ENCODE results near the gene EPHA7.

Gene EPHA7

DNA sequence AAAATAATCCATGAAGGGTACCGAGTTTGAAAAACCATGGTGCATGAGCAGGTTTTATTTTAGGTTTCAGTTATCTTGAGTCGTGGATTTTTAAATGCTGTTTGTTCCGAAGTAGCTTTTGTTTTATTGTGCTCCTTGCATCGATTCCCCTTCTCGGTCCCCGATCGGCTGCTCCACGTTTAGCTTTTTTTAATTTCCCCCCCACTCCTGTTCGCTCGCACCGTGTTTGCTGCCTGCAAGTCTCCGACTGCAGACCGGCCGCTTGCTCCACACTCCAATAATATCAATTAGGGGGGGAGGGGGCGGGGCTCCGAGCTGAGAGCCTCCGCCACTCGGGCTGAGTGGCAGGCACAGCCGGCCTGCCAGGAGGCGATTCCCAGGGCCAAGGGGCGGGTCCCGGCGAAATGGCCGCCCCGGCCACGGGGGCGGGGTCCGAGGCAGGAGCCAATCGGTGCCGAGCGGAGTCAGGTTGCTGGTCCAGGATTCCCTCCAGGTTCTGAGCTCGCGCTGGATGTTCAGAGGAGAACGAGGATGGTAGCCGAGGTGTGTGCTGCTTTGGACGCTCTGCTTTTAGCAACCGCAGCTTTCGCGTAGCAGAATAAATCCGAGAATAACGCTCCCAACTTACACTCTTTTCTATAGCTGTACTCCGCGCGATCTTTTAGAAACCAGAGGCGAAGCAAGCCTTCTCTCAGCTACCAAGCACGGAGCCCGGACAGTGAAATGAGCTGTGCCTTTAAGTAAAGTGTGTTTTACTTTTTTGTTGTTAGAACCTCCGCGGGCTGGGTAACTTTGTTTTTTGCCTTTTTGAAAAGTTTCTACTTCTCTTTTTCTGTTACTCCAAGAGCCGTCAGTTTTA lies at the start of gene EPHA7:
EPHA7 (minus strand) TSS at position 256 of the 859 bp plus-strand sequence; CDS start at position 38, 218 bp downstream.
- ATAC-seq (peak; percentile 81), DNase-seq (peak; percentile 58)

DNA sequence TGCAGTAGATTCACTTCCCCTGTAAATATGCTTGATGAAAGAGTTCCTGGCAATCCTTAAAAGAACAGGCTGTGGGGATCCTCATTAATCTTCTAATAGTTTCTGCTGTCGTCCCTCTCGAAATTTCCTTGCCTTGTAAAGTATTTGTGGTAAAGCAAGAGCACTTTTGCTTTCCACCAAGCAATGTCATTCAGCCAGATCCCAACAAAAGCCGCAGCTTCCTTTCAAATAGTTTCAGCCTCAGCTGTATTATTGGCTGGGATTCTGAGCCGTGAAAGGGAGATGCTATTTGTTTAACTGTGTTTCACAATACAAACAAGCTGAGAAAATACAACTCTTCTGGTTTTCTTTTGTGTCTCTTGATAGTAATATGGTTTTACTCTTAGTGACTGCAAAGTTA lies 48.9 kb upstream of the EPHA7 start:
- ATAC-seq (no peak), DNase-seq (no peak)

DNA sequence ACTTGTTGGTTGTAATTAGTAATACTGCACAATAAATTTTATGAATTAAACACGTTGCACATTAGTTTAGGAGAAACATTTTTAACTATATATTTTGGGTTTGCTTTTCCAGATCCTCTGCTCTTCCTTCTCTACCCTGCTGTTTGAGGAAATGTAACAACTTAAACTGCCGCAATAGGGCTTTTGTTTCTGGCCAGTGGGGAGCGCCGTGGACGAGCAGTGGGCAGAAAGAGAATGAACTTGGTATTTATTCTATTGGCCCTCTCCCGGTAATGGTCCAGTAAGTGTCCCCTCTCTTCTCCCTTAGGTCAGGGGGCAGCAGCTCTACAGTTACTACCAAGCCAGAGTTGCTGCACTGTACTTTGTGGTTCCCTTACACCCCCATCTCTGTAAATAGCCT lies 35.2 kb upstream of the EPHA7 start:
- no peak for DNase-seq
- no peak for ATAC-seq

DNA sequence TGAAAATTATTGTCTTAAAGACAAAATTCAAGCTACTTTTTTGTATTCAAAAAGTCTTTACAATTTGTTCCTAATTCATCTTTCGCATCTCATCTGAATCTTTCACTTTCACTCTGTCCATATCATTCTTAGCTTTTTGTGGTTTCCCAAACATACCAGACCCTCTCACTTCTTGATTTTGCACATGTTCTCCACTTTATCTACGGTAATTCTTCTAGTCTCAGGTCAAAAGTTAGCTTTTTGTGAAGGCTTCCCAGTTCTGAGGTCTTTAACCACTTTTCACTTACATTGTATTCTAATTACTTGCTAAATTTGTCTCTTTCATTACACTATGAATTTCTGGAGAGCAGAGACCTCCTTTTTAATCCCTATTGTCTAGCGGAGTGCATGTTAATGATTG lies 34.6 kb upstream of the EPHA7 start:
- ATAC-seq: no peak

DNA sequence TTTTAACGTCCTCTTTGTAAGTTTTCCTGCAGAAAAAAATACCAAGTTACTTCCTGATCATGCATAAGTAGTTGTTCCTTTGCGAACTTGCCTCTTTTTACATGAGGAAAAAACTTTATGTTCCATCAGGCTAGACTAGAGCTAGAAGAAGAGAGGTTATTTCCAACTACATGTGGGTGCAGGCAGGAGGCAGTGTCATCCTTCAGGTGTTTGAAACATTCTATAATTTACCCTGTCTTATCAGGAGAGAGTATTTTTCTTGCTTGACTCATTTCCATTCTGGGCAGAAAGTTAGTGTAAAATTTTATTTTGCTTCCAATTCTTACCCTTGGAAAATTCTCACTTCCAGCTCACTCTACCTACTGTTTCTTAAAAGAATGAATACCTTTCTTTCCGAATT lies 28.5 kb upstream of the EPHA7 start:
- DNase-seq (no peak), ATAC-seq (no peak)

More for the DNA sequence above, 34.6 kb upstream of the EPHA7 start:
- no peak for DNase-seq

DNA sequence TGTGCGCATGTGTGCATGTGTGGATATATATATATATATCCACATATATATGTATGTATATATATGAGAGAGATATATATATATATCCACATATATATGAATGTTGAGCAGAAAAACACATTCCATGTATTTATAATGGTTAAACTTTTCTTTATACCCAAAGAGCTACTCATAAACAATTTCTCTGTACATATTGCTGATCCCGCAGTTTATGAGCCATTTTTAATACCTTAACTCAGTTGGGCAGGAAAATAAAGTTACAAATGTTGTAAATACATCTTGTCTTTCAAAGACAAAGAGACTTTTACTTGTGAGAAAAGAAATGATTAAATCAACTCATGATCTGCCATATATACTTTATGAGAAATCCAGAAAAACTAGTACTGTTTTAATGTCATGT lies 18.1 kb upstream of the EPHA7 start:
- DNase-seq (no peak), ATAC-seq (no peak)

DNA sequence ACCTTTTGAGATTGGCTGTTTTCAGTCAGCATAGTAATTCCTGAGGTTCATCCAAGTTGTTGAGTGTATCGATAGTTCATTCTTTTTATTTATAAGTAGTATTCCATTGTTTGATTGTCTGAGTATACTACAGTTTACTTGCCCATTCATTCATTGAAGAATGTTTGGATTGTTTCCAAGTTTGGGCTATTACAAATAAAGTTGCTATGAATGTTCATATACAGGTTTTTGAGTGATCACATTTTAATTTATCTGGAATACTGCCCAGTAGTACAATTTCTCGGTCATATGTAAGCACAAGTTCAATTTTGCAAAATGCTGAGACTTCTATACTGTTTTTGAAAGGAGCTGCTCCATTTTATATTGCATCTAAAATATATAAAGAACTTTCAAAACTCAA lies 14.2 kb upstream of the EPHA7 start:
- DNase-seq: no peak

DNA sequence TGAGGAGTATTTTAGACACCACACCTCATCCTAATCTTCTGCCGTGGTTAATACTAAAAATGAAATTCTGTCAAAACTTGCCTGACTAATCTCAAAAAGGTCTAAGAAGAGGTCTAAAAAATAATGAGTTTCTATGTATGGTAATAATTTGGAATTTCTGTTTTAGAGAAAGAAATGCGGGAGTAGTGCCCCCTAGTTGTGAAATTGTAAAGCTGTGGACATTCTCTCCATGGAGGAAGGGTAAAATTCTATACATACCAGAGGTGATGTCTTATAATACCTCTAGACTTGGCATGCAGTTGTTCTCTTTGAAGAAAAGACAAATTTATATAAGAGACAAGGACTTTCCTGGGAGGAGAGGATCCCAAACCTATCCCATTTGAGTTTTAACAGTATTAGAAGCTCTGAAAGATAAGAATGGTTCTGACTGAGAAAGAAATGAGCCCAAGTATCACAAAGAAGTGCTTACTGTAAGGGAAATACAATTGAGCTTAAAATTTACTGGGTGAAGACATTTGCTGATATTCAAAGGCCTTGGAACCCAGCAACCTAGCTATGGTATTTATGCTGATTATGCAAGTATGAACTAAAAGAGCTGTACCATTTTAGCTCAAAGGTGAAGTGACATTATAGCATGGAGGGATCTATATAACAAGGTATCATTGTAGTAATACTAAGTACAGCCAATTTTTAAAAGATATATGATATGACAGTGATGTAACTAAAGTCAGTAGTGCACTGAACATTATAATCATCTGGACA lies 5.1 kb upstream of the EPHA7 start:
- ATAC-seq (no peak), DNase-seq (no peak)

More for the DNA sequence above, 14.2 kb upstream of the EPHA7 start:
- ATAC-seq: no peak

DNA sequence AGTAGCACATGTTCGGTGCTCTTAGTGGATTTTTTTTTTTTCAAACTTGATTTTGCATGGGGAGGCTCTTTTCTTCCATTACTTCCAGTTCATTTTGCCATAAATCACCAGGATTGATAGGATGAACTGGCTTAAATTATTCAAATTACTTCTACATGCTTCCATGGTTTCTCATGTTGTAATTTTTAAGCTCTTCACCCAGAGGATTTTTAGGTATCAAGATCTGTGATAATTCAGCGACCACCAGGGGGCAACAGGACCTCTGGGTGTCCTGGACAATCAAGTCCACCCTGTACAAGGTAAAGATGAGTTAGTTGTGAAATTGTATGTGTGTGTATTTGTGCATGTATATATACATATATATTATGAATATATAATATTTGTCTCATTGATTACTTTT lies 4.2 kb upstream of the EPHA7 start:
- ATAC-seq: no peak
- DNase-seq: peak; percentile 33

DNA sequence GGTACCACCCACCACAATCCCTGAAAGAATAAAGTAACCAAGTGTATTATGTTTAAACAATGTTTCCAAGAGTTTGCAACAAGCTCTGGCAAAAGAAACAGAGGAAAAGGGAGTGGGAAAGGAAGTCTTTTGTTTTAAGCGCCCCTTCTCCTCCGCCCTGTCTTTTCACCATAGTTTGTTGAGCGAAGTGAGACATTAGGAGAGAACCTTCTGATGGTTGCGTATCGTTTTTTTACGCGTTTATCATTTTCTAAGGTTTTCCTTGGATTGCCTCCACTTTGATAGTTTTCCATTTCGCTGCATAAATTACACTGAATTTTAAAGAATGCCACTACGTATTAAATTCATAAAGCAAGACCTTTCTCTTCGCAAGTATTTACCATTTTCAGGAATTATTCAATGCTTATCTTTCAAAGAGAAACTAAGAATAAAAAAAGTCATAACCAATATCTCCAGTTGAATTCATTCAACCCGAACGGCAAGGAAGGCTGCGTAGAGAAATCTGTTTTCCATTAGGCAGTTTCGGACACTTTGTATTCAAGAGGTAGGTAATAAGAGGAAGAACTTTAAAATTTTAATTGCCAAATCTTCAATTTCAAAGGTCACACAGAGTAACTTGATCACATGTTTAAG lies 920 bp upstream of the EPHA7 start:
- DNase-seq (no peak), ATAC-seq (no peak)

DNA sequence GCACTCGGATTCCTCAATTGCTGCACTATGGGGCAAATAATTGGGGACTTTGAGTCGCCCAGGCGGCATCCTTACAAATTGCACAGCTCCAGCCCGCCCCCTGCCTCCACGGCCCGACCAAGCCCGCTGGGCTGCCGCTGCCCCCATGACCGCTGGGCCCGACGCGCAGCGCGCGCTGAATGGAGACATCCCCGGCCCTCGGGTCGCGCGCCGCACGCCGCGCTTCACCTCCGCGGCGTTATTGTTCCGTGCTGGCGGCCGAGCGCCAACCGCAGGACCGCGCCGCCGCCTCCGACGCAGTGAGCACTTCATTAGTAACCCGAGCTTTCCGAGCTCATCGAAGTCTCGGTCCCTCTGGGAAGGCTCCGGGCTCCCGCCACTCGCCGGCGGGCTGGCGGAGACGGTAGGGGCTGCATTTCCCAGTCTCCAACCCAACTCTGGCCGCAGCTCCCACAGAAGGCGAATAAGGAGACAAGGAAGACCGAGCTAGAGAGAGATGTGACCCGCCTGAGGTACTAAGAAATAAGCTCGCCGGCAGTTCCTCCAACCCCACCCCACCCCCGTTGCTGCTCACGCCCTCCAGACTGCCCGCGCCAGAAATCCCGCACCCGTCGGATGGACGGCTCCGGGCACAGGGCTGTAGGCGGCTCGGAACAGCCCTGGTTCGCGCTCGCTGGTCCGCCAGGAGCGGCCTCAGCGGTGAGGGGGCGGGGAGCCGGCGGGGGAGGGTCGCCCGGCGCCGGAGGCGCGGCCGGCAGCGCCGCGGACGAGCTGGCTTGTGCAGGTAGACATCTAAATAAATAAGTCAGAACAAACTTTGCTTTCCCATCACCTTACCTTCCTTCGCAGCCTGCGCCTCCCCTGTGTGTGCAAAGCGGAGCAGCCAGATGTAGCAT lies 703 bp downstream of the EPHA7 start:
- ATAC-seq (no peak), DNase-seq (peak; percentile 5)

DNA sequence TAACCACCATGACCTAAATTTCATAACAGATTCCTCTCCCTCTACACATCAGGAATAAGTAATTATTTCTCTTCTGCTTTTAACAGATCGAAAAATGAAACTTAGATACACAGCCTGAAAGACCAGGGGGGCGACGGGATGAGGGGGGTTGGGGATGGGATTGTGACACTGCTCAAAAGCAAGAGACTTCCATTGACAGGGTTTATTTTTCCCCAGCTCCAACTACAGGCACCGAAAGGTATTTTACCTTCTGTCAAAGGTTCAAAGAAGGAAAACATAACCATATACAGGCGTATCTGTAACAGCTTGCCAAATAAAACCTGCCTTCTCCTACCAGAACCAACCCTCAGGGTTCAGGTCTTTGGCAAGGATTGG lies 1.3 kb downstream of the EPHA7 start:
- ATAC-seq: no peak
- DNase-seq: no peak

DNA sequence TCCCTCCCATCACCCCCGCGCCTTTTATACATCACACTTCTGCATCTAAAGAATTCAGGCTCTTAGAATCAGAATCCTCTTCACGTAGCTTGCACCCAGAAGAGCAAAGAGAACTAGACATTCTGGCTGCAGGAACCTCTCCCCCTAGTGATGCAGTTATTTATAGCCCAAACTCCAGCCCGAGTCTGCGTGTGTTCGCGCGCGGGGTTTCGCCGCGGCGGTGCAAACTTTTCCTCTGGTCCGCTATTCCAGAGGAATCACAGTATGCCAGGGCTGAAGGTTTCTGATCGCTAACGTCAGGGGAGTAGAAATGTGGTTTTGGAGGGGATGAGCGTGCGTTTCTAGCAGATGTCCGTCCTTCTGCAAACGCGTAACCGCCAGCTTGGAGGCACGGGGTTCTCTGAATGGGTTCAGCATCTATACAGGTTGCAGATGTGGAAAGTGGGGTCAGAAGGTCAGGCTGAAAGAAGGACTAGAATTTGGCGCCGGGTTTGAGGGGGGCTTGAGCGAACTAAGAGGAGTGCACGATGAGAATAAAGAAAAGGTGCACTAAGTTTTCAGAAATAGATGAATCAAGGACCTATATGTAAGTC lies 1.8 kb downstream of the EPHA7 start:
- no peak for ATAC-seq

DNA sequence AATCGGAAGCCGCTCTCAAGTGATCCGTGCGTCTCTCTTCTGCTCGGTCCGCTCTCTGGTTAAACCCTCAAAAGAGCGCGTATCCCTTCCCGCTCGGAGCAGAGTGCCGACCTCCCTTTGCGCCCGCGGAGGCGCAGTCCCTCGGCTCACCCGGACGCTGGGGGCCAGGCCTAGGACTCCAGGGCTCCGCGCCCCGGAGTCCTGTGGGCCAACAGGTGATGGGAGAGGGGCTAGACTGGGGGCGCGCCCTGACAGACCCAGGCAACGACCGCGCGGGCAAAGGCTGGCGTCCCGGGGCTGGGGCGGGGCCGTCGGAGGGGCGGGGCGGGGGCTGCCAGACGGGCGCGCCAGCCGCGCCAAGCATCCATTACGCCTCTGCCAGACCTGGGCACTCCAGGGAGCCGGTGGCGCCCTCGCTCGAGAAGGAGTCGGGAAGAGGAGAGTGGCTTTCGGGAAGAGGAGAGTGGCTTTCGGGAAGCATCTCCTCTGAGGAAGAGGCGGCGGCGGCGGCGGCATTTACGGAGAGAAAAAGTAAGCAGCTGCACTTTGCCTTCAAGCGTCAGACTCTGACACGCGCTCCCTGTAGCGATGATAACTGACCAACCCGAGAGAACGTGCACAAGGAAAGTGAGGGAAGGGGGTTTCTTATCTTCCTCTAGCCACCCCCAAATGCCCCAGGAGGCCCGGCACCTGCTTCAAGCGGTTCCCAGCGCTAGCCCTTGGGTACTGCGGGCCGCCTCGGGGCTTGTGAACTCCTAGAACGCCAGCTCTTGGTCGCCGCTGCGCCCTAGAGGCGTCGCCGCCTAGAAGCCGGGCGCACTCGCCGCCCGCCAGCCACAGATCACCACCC lies 2.6 kb downstream of the EPHA7 start:
- ATAC-seq (no peak), DNase-seq (peak; percentile 3)

More for the DNA sequence above, 1.8 kb downstream of the EPHA7 start:
- DNase-seq: no peak

DNA sequence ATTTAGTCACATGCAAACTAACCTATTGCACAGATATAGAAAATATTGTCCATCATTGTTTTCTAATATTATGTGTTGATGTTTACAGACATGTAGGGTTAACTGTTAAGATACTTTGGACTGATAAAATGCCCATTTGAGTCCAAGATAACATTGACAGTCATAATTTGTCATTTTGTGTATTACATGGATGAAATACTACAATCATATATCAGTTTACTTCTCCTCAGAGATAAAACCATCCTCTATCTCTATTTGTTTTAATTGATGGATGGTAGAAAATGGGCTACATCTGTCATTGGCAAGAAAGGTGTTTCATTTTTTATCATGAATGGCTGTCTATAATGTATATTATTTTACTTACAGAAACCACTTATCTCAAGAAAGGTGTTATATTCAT lies 6.2 kb downstream of the EPHA7 start:
- DNase-seq: no peak
- no peak for ATAC-seq

DNA sequence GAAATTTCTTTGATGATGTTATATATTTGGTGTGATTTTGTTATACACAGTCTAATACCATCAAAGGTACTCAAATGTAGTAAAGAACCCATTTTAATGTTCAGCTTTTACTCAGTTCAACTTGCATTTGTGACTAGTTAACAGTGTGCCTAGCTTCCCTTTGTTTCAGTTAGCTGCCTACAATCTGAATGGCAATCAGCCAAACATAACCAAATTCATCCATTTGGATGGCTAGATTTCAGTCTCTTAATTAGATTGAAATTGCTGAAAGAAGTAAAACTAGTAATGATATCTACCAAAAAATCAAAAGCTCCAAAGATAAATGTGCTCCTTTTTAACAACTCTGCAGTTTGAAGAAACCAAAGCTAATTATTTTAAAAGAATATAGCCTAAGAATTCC lies 6.9 kb downstream of the EPHA7 start:
- DNase-seq (no peak), ATAC-seq (no peak)

DNA sequence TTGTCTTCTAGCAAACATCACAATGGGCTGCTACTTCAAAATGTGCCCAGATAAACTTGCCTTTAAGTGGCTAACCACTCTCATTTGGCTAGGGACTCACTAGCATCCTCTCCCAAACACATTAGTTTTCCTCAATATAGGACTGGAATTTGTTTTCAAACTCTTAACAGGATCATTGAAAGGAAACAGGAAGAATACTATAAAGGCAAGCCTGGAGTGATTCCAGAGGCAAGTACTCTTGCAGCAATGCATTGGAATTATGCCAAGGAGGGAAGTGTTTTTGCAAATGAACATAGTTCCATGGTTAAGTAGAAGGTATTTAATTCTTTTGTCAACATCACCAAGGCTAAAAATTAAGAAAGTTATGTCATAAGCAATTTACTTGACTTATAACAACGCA lies 12.2 kb downstream of the EPHA7 start:
- no peak for DNase-seq
- ATAC-seq: no peak

DNA sequence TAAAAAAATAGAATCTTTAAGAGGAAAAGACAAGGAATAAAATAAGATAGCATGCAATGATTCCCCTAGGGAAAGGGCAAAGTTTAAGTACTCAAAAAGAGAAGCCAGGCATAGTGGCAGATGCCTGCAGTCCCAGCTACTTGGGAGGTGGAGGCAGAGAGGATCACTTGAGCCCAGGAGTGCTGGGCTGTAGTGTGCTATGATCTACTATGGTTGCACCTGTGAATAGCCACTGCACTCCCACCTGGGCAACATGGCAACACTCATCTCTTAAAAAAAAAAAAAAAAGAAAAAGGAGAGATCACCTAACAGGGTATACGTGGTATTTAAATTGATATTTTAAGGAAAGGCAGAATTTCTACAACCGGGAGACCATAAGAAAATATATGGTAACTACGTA lies 16.0 kb downstream of the EPHA7 start:
- ATAC-seq (no peak), DNase-seq (no peak)

DNA sequence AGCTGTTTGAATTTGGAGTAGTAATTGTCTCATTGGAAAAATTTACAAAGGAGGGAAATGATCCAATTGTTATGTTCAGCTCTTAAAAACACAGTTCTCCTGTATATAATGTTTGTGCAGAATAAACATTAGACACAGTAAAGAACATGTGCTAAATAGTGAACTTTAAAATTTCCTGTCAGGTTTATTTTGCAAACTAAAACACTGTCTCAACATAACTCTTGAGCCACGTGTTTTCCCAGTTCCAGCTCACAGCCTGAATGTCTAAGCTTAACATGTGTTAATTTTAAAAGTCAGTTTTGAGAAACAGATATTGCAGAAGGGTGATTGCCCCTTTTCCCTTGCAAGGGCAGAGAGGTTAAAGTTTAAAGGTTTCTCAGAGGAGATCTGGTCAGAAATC lies 20.6 kb downstream of the EPHA7 start:
- DNase-seq (no peak), ATAC-seq (no peak)

DNA sequence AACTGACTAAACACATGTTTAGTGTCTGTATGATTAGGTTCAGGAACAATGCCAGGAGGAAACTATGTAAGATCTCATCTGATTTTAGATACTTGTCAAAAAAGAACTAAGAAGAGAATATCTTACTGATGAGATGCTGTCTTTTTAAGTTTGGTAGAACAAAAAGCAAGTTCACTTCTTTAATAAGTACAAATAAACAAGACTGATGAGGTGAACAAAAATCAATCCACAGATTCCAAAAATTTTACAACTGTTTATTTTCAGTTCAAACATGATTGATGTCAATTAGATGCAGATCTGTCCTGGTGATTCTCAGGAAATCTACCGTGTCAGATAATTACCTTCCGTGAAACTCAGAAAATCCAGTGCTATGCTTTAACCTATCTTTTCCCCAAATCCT lies 24.9 kb downstream of the EPHA7 start:
- DNase-seq (no peak), ATAC-seq (no peak)

All from stimulated activated naive CD8-positive, alpha-beta T cell treated with anti-CD3 and anti-CD28 coated beads, Interleukin-15, Interleukin-2, amounts not matched to agents 100 U/mL and 50 U/mL, for 24 hours (primary cell).